ENCODE measurements around the gene SERF2.
"Not testable (repeated sequence)": the region's sequence is repeated elsewhere in the genome, so short reads cannot be mapped to it uniquely, and the experiment has no call there.

- TF ChIP-seq CTCF (conservative IDR thresholded peaks at IDR 0.05); EZH2 (IDR thresholded peaks at IDR 0.05; ENCODE audit: low read depth): not testable (repeated sequence)
Observed at GRCh38 chr15:43825305-43825704, 33.2 kb downstream of the SERF2 start.

Measured in PC-9 (cell line).